ENCODE results near the gene SPANXN4.

Gene SPANXN4, protein sequence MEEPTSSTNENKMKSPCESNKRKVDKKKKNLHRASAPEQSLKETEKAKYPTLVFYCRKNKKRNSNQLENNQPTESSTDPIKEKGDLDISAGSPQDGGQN

GRCh38 chrX:143025628-143026027, at the start of gene SPANXN4:
Gene SPANXN4 (plus strand): TSS chrX:143025928. CDS start chrX:143026015, 87 bp downstream.
- no peak within 1 kb of the TSS for H3K4me3 ChIP-seq (ENCODE audit: low read depth, low read length)
- no peaks in the 10 kb centered on the region for H3K9me3 ChIP-seq (ENCODE audit: control insufficient read depth, insufficient read depth, low read length)
- H3K36me3 ChIP-seq (ENCODE audit: control insufficient read depth, insufficient read depth, low read length) = no peaks in the 10 kb centered on the region
- no peak within 1 kb of the TSS for H3K9ac ChIP-seq (ENCODE audit: low read depth, low read length)
- no peaks in the 10 kb centered on the region for H3K27me3 ChIP-seq (ENCODE audit: control insufficient read depth, insufficient read depth, low read length)
- no peaks in the 10 kb centered on the region for H3K4me1 ChIP-seq (ENCODE audit: control insufficient read depth, insufficient read depth, low read length)

GRCh38 chrX:142977128-142977914, 48.4 kb upstream of the SPANXN4 start:
- no peaks in the 10 kb centered on the region for H3K36me3 ChIP-seq (ENCODE audit: control insufficient read depth, insufficient read depth, low read length)
- H3K9me3 ChIP-seq (ENCODE audit: control insufficient read depth, insufficient read depth, low read length) = no peaks in the 10 kb centered on the region
- no peaks in the 10 kb centered on the region for H3K27me3 ChIP-seq (ENCODE audit: control insufficient read depth, insufficient read depth, low read length)
- H3K4me3 ChIP-seq (ENCODE audit: low read depth, low read length) = no peak overlapping the region
- peaks cover 2% of the 10 kb centered on the region for H3K4me1 ChIP-seq (ENCODE audit: control insufficient read depth, insufficient read depth, low read length)
- H3K9ac ChIP-seq (ENCODE audit: low read depth, low read length) = no peak overlapping the region

DNA sequence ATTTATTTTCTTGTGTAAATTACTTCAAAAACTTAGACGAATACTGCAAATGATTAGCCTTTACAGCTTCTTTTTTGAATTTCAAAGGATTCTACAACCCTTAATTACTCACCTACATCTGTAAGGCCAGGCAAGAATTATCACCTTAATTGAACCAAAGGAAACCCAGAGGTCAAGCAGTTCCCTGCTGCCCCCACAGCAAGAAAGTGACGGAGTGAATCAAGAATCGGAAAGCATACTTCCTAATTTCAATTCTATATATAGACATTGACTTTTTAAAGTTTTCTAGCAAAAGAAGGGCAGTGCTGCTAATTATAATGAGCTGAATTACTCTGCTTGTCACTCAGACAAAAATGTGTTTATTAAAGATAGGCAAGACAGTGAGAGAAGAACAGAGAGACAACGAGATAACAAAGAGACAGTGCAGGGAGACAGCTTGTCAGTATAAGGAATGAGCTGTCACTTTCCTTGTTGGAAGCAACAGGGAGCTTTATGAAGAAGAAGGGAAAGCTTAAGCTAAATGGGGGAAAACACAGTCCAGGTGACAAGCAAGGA, 47.5 kb upstream of the SPANXN4 start:
- no peaks in the 10 kb centered on the region for H3K36me3 ChIP-seq (ENCODE audit: control insufficient read depth, insufficient read depth, low read length)
- H3K4me1 ChIP-seq (ENCODE audit: control insufficient read depth, insufficient read depth, low read length) = peaks cover 2% of the 10 kb centered on the region
- H3K27me3 ChIP-seq (ENCODE audit: control insufficient read depth, insufficient read depth, low read length) = no peaks in the 10 kb centered on the region
- H3K9me3 ChIP-seq (ENCODE audit: control insufficient read depth, insufficient read depth, low read length) = no peaks in the 10 kb centered on the region
- no peak overlapping the region for H3K4me3 ChIP-seq (ENCODE audit: low read depth, low read length)
- no peak overlapping the region for H3K9ac ChIP-seq (ENCODE audit: low read depth, low read length)

DNA sequence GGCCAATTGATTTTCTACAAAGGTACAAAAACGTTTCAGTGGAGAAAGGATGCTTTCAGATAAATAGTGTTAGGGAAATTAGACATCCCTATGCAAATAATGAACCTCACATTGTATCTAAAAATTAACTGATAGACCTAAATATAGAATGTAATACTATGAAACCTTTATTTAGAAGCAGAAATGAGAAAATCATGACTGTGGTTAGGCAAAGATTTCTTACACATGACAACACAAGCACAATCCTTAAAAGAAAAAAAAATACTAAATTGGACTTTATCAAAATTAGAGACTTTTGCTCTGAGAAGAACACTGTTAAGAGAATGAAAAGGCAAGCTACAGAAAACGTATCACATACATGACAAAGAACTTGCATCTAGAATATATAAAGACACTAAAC, 43.0 kb upstream of the SPANXN4 start:
- Histone ChIP-seq H3K9ac (ENCODE audit: low read depth, low read length) (no peak overlapping the region), H3K27me3 (ENCODE audit: control insufficient read depth, insufficient read depth, low read length) (no peaks in the 10 kb centered on the region), H3K9me3 (ENCODE audit: control insufficient read depth, insufficient read depth, low read length) (no peaks in the 10 kb centered on the region), H3K4me3 (ENCODE audit: low read depth, low read length) (no peak overlapping the region), H3K4me1 (ENCODE audit: control insufficient read depth, insufficient read depth, low read length) (peaks cover 2% of the 10 kb centered on the region), H3K36me3 (ENCODE audit: control insufficient read depth, insufficient read depth, low read length) (no peaks in the 10 kb centered on the region)

- no peaks in the 10 kb centered on the region for H3K36me3 ChIP-seq (ENCODE audit: control insufficient read depth, insufficient read depth, low read length)
- H3K4me3 ChIP-seq (ENCODE audit: low read depth, low read length) = no peak overlapping the region
- H3K27me3 ChIP-seq (ENCODE audit: control insufficient read depth, insufficient read depth, low read length) = no peaks in the 10 kb centered on the region
- no peak overlapping the region for H3K9ac ChIP-seq (ENCODE audit: low read depth, low read length)
- no peaks in the 10 kb centered on the region for H3K9me3 ChIP-seq (ENCODE audit: control insufficient read depth, insufficient read depth, low read length)
- H3K4me1 ChIP-seq (ENCODE audit: control insufficient read depth, insufficient read depth, low read length) = no peaks in the 10 kb centered on the region
Observed at GRCh38 chrX:142994988-142995387, 30.7 kb upstream of the SPANXN4 start.

DNA sequence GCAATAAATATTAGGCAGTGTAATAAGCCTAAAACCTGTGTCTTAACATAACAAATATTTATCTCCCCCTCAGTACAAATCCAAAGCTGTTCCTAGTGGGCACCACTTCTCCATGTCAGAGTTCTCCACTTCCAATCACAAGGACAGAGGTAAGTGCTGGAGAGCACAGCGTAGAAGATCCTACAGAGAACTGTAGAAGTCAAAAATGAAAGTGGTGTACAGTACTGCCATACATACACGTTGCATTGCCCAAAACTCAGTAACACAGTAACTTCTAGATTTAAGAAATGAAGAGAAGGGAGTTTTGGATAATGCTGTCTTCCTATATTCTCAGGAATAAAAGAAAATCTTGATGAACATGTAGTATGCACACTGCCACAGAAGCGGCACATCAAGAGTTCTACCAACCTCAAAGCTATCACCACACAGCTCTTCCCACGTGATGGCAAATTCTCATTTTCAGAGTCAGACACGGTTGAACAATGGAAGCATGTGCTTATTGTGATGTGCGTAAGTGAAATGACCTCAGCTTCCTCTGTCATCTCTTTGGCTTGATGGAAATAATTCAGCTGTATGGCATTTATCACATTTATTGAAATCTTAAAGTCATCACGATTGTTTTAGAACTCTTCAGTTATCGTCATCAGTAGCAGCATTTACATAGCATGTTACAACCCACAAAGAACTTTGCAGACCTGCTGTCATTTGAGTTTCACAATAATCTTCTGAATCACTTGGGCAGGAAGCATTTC, 27.1 kb upstream of the SPANXN4 start:
- Histone ChIP-seq H3K27me3 (ENCODE audit: control insufficient read depth, insufficient read depth, low read length) (no peaks in the 10 kb centered on the region), H3K4me3 (ENCODE audit: low read depth, low read length) (no peak overlapping the region)

GRCh38 chrX:142999199-142999701, 26.5 kb upstream of the SPANXN4 start:
- Histone ChIP-seq H3K36me3 (ENCODE audit: control insufficient read depth, insufficient read depth, low read length) (no peaks in the 10 kb centered on the region), H3K27me3 (ENCODE audit: control insufficient read depth, insufficient read depth, low read length) (no peaks in the 10 kb centered on the region), H3K9ac (ENCODE audit: low read depth, low read length) (no peak overlapping the region), H3K9me3 (ENCODE audit: control insufficient read depth, insufficient read depth, low read length) (no peaks in the 10 kb centered on the region), H3K4me1 (ENCODE audit: control insufficient read depth, insufficient read depth, low read length) (no peaks in the 10 kb centered on the region), H3K4me3 (ENCODE audit: low read depth, low read length) (no peak overlapping the region)

More for the DNA sequence above, 27.1 kb upstream of the SPANXN4 start:
- no peaks in the 10 kb centered on the region for H3K36me3 ChIP-seq (ENCODE audit: control insufficient read depth, insufficient read depth, low read length)
- H3K9ac ChIP-seq (ENCODE audit: low read depth, low read length) = no peak overlapping the region
- H3K9me3 ChIP-seq (ENCODE audit: control insufficient read depth, insufficient read depth, low read length) = no peaks in the 10 kb centered on the region
- H3K4me1 ChIP-seq (ENCODE audit: control insufficient read depth, insufficient read depth, low read length) = no peaks in the 10 kb centered on the region

- no peaks in the 10 kb centered on the region for H3K9me3 ChIP-seq (ENCODE audit: control insufficient read depth, insufficient read depth, low read length)
- H3K9ac ChIP-seq (ENCODE audit: low read depth, low read length) = no peak overlapping the region
- no peaks in the 10 kb centered on the region for H3K36me3 ChIP-seq (ENCODE audit: control insufficient read depth, insufficient read depth, low read length)
- H3K27me3 ChIP-seq (ENCODE audit: control insufficient read depth, insufficient read depth, low read length) = no peaks in the 10 kb centered on the region
- no peaks in the 10 kb centered on the region for H3K4me1 ChIP-seq (ENCODE audit: control insufficient read depth, insufficient read depth, low read length)
- no peak overlapping the region for H3K4me3 ChIP-seq (ENCODE audit: low read depth, low read length)
Observed at GRCh38 chrX:143002206-143002605, 23.5 kb upstream of the SPANXN4 start.

GRCh38 chrX:143017272-143017671, 8.5 kb upstream of the SPANXN4 start:
- Histone ChIP-seq H3K4me3 (ENCODE audit: low read depth, low read length) (no peak overlapping the region), H3K9ac (ENCODE audit: low read depth, low read length) (no peak overlapping the region), H3K9me3 (ENCODE audit: control insufficient read depth, insufficient read depth, low read length) (no peaks in the 10 kb centered on the region), H3K27me3 (ENCODE audit: control insufficient read depth, insufficient read depth, low read length) (no peaks in the 10 kb centered on the region), H3K36me3 (ENCODE audit: control insufficient read depth, insufficient read depth, low read length) (no peaks in the 10 kb centered on the region), H3K4me1 (ENCODE audit: control insufficient read depth, insufficient read depth, low read length) (no peaks in the 10 kb centered on the region)

DNA sequence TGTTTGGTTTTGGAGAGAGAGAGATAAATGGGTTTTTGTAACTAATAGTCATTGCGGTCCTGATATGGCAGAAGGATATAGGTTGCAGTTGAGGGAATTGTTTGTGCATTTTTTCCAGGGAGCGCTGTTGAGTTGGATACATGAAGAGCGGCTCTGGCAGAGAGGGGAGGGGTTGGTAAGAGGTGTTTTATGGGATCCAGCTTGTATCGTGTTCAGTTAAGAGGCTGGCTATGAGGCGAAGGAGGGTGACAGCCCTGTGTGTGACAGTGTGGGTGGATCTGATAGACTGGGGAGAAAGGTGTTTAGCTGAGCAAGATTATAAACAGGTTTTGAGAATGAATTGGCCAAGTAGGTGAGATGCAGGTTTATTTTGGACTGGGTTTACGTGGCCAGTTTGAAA, 1.5 kb downstream of the SPANXN4 start:
- Histone ChIP-seq H3K4me3 (ENCODE audit: low read depth, low read length) (no peak overlapping the region), H3K27me3 (ENCODE audit: control insufficient read depth, insufficient read depth, low read length) (no peaks in the 10 kb centered on the region), H3K36me3 (ENCODE audit: control insufficient read depth, insufficient read depth, low read length) (no peaks in the 10 kb centered on the region), H3K4me1 (ENCODE audit: control insufficient read depth, insufficient read depth, low read length) (no peaks in the 10 kb centered on the region), H3K9me3 (ENCODE audit: control insufficient read depth, insufficient read depth, low read length) (no peaks in the 10 kb centered on the region), H3K9ac (ENCODE audit: low read depth, low read length) (no peak overlapping the region)

DNA sequence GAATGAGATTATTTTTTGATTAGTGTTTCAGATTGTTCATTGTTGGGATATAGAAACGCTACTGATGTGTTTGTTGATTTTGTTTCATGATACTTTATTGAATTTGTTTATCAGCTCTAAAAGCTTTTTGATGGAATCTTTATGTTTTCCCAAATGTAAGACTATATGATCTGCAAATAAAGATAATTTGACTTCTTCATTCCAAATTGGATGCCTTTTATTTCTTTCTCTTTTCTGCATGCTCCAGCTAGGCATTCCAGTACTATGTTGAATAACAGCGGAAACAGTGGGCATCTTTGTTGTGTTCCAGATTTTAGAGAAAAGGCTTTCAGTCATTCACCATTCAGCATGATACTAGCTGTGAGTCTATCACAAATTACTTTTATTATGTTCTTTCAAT, 21.8 kb downstream of the SPANXN4 start:
- Histone ChIP-seq H3K4me1 (ENCODE audit: control insufficient read depth, insufficient read depth, low read length) (no peaks in the 10 kb centered on the region), H3K9ac (ENCODE audit: low read depth, low read length) (no peak overlapping the region), H3K4me3 (ENCODE audit: low read depth, low read length) (no peak overlapping the region), H3K36me3 (ENCODE audit: control insufficient read depth, insufficient read depth, low read length) (no peaks in the 10 kb centered on the region), H3K9me3 (ENCODE audit: control insufficient read depth, insufficient read depth, low read length) (no peaks in the 10 kb centered on the region), H3K27me3 (ENCODE audit: control insufficient read depth, insufficient read depth, low read length) (no peaks in the 10 kb centered on the region)

Measured in iPS-15b (cell line).